Measurements from ENCODE around the gene FBN1.

The FBN1 gene

DNA sequence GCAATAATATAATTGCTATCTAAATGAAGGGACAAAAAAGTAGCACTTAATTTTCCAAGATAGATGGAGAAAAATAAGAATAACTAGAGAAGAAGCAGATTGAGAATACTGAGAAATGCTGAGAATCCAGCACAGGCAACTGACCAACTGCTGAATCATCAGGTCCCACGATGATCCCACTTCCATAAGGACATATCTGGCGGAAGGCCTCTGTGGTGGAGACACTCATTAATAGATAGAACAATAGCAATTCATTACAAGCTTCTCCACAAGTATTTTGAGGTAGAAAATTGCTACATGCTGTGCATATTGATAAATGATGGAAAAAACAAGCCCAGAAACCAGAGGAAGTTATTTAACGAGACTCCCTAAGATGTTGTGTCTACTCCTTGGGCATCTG lies 208.3 kb downstream of the FBN1 start:
- H3K9me3 Mint-ChIP-seq = no peaks in the 10 kb centered on the region
- DNase-seq = no peak
- H3K27ac Mint-ChIP-seq = no peak overlapping the region
- peaks cover 4% of the 10 kb centered on the region for H3K4me1 Mint-ChIP-seq (ENCODE audit: low read depth)
- no peak overlapping the region for H3K4me3 Mint-ChIP-seq
- H3K36me3 Mint-ChIP-seq (ENCODE audit: low read depth) = no peaks in the 10 kb centered on the region
- no peaks in the 10 kb centered on the region for H3K27me3 Mint-ChIP-seq

DNA sequence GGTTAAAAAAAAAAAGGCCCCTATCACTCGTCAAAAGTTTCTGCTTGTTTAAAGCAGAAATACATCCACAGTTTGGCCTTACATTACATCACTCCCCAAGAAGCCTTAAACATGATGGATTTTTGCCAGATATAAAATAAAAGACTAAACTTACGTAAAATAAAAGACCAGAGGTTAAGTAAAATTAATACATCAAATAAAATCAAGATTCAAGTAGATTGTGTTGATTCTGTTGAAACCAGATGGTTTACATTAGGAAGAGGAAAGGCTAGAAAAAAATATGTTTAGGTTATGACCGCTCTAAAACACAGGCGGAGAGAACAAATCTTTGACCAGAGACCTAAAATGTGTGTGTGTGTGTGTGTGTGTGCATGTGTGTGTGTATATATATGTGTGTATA lies 210.2 kb downstream of the FBN1 start:
- no peak for DNase-seq
- Mint-ChIP-seq H3K9me3 (no peaks in the 10 kb centered on the region), H3K4me3 (no peak overlapping the region), H3K36me3 (ENCODE audit: low read depth) (no peaks in the 10 kb centered on the region), H3K27ac (no peak overlapping the region), H3K27me3 (no peaks in the 10 kb centered on the region), H3K4me1 (ENCODE audit: low read depth) (peaks cover 4% of the 10 kb centered on the region)

DNA sequence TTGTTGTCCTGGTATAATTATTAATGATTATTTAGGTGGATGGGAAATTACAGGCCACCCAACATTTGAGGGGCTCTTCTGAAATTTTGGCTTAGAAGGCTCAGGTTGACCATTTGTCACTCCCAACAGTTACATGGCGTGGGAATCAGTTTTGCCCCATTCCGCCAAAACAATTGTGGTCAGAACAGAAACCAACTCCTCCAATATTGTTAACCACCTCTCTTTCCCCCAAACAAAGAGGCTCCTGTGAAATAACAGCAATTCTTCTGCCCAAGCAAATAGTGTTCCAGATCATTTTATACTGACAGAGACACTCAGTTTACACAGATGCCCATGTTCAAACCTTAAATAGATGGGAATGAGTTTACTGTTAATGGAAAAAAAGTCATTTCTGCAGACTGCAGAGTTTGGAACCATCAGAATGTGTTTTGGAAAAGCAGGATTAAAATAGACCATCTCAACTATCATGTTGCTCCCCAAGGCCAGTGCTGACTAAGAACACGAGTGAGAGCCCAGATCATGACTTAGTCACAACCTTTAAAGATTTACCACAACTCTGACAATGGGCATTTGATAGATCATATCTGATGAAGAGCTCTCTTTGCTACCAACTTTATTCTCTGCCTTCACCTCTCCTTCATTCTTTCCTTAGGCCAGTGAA lies 212.2 kb downstream of the FBN1 start:
- Mint-ChIP-seq H3K4me1 (ENCODE audit: low read depth) (peaks cover 4% of the 10 kb centered on the region), H3K4me3 (no peak overlapping the region), H3K27ac (no peak overlapping the region), H3K36me3 (ENCODE audit: low read depth) (no peaks in the 10 kb centered on the region), H3K27me3 (no peaks in the 10 kb centered on the region), H3K9me3 (no peaks in the 10 kb centered on the region)
- DNase-seq = no peak

DNA sequence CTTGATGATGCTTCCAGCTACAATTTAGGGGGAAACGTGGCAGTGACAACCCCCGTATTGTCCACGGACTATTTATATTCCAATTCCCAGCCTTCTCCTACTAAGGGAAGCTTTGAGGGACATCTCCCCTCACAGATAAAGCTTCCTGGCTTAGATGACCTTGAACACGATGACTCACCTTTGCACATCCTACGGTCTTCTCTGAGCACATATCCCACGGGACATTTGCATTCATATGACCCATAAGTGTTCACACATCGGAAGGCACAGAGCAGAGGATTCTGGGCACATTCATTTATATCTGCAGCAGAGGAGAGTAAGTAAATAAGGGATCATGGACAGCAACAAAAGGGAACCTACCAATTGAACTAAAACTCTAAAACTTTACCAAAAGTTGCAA lies 212.8 kb downstream of the FBN1 start:
- Mint-ChIP-seq H3K4me3 (no peak overlapping the region), H3K4me1 (ENCODE audit: low read depth) (peaks cover 4% of the 10 kb centered on the region), H3K27me3 (peaks cover 2% of the 10 kb centered on the region), H3K9me3 (no peaks in the 10 kb centered on the region), H3K36me3 (ENCODE audit: low read depth) (no peaks in the 10 kb centered on the region), H3K27ac (no peak overlapping the region)
- DNase-seq = no peak

DNA sequence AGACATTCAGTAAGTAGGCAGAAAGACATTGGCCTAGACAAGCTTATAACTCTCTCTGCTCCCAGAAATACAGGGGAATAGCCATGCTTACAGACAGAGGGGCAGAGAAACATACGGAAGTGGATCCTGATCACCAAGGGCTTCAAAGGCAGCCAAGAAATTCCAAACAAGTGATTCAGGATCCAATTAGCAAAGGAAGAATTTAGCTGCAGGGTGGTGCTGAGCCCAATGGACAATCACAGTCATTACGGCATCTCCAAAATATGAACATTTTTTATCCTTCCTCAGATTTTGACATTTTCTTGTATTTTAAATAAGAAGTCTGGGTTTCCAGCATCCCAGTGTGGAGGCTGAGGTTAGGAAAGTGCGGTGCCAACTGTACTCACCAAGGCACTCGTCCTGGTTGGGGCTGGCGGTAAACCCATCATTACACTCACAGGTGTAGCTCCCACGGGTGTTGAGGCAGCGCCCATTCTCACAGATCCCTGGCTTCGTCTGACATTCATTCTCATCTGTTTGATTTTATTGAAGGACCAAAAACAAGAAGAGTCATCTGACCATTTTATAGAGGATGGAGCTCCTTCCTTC lies 217.5 kb downstream of the FBN1 start:
- H3K36me3 Mint-ChIP-seq (ENCODE audit: low read depth) = no peaks in the 10 kb centered on the region
- DNase-seq = no peak
- H3K27me3 Mint-ChIP-seq = peaks cover 11% of the 10 kb centered on the region
- no peak overlapping the region for H3K27ac Mint-ChIP-seq
- no peaks in the 10 kb centered on the region for H3K9me3 Mint-ChIP-seq
- H3K4me3 Mint-ChIP-seq = no peak overlapping the region
- no peaks in the 10 kb centered on the region for H3K4me1 Mint-ChIP-seq (ENCODE audit: low read depth)

DNA sequence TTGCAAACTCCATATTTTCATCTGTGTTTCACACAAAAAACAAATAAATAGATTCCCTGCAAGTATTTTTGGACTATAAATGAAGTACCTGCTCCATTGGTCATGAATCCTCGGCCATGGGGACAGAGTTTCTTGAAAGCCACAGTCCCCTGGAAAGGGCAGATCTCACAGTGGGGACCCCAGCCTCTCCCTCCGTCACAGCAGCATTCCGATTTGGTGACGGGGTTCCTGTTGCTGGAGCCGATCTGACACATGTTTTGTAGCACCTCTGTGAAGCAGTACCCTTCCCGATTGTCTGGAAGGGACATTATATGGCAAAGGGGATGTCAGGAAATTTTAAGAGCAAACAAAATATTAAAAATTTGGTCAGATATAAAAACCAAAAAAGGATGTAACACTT lies 218.0 kb downstream of the FBN1 start:
- Mint-ChIP-seq H3K4me1 (ENCODE audit: low read depth) (no peaks in the 10 kb centered on the region), H3K4me3 (no peak overlapping the region), H3K27ac (no peak overlapping the region), H3K9me3 (no peaks in the 10 kb centered on the region), H3K36me3 (ENCODE audit: low read depth) (no peaks in the 10 kb centered on the region), H3K27me3 (peaks cover 11% of the 10 kb centered on the region)
- no peak for DNase-seq

GRCh38 chr15:48426941-48427340 lies 218.6 kb downstream of the FBN1 start:
- Mint-ChIP-seq H3K4me3 (no peak overlapping the region), H3K27ac (no peak overlapping the region), H3K9me3 (no peaks in the 10 kb centered on the region), H3K4me1 (ENCODE audit: low read depth) (no peaks in the 10 kb centered on the region), H3K36me3 (ENCODE audit: low read depth) (no peaks in the 10 kb centered on the region), H3K27me3 (peaks cover 11% of the 10 kb centered on the region)
- no peak for DNase-seq

DNA sequence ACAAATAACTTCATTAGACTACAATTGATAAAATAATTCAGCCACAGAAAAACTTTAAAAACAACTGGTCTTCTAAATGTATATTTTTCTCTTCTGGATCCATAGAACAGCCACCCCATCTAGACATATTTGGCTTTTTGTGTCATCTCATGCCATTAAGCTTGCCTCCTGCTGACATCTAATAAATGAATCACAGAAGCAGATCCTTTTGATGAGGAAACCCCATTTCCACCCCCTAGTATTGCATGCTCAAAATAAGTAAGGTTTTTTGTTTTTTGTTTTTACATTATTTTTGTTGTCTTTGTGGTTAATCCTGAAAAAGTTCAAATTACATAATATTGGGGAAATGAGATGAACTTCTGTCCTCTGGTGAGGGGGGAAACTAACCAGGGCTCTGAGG lies 219.5 kb downstream of the FBN1 start:
- Mint-ChIP-seq H3K4me1 (ENCODE audit: low read depth) (no peaks in the 10 kb centered on the region), H3K36me3 (ENCODE audit: low read depth) (no peaks in the 10 kb centered on the region), H3K9me3 (no peaks in the 10 kb centered on the region), H3K27me3 (peaks cover 11% of the 10 kb centered on the region), H3K27ac (no peak overlapping the region), H3K4me3 (no peak overlapping the region)
- no peak for DNase-seq

- H3K9me3 Mint-ChIP-seq = no peaks in the 10 kb centered on the region
Observed at GRCh38 chr15:48425051-48425450, 220.5 kb downstream of the FBN1 start.

GRCh38 chr15:48423896-48424475 lies 221.5 kb downstream of the FBN1 start:
- no peaks in the 10 kb centered on the region for H3K9me3 Mint-ChIP-seq
- H3K27ac Mint-ChIP-seq = no peak overlapping the region
- H3K36me3 Mint-ChIP-seq (ENCODE audit: low read depth) = no peaks in the 10 kb centered on the region
- H3K4me1 Mint-ChIP-seq (ENCODE audit: low read depth) = no peaks in the 10 kb centered on the region
- H3K27me3 Mint-ChIP-seq = peaks cover 16% of the 10 kb centered on the region
- DNase-seq = no peak
- no peak overlapping the region for H3K4me3 Mint-ChIP-seq

More at GRCh38 chr15:48425051-48425450, 220.5 kb downstream of the FBN1 start:
- Mint-ChIP-seq H3K36me3 (ENCODE audit: low read depth) (no peaks in the 10 kb centered on the region), H3K4me3 (no peak overlapping the region), H3K4me1 (ENCODE audit: low read depth) (no peaks in the 10 kb centered on the region), H3K27me3 (peaks cover 11% of the 10 kb centered on the region), H3K27ac (no peak overlapping the region)
- DNase-seq = no peak

DNA sequence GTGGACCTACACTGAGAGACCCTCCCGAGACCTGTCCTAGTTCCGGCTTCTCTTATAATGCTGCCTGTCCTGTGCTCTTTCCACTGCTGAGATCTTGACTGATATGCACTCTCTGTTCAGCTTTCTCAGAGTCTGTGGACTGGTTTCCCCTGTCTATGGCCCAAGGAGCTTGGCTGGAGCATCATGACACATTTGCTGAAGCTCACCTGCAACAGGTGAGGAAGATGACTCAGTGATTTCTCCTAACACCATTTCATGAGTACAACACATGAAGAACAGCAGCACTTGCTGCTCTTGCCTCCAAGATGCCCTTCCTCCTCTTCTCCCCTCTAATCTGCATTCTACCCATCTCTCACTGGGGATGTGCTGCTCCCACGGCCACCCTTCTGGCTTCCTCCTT lies 222.2 kb downstream of the FBN1 start:
- no peak for DNase-seq
- Mint-ChIP-seq H3K27ac (no peak overlapping the region), H3K27me3 (peaks cover 17% of the 10 kb centered on the region), H3K4me3 (no peak overlapping the region), H3K4me1 (ENCODE audit: low read depth) (no peaks in the 10 kb centered on the region), H3K36me3 (ENCODE audit: low read depth) (no peaks in the 10 kb centered on the region), H3K9me3 (no peaks in the 10 kb centered on the region)

DNA sequence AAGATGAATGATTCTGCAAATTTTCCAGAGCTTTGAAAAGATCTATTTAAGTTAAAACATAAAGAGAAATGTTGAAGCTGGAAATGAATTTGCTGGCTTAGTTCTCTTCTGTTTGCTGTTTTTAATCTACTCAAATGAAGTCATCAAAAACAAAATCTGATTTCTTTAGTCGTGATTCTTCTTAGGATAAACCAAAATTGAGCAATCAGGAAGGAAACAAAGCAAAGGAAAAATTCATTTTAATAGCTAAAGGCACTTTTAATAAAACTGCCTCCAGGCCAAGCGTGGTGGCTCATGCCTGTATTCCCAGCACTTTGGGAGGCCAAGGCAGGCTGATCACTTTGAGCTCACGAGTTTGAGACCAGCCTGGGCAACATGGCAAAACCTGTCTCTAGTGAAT lies 223.1 kb downstream of the FBN1 start:
- Mint-ChIP-seq H3K27me3 (peaks cover 13% of the 10 kb centered on the region), H3K36me3 (ENCODE audit: low read depth) (no peaks in the 10 kb centered on the region), H3K4me3 (no peak overlapping the region), H3K9me3 (no peaks in the 10 kb centered on the region), H3K4me1 (ENCODE audit: low read depth) (no peaks in the 10 kb centered on the region), H3K27ac (no peak overlapping the region)
- no peak for DNase-seq

- no peaks in the 10 kb centered on the region for H3K4me1 Mint-ChIP-seq (ENCODE audit: low read depth)
- no peak overlapping the region for H3K27ac Mint-ChIP-seq
- DNase-seq = no peak
- peaks cover 6% of the 10 kb centered on the region for H3K27me3 Mint-ChIP-seq
- H3K9me3 Mint-ChIP-seq = no peaks in the 10 kb centered on the region
- H3K4me3 Mint-ChIP-seq = no peak overlapping the region
- no peaks in the 10 kb centered on the region for H3K36me3 Mint-ChIP-seq (ENCODE audit: low read depth)
Observed at GRCh38 chr15:48421362-48421761, 224.1 kb downstream of the FBN1 start.

GRCh38 chr15:48419896-48420295 lies 225.6 kb downstream of the FBN1 start:
- H3K27me3 Mint-ChIP-seq = peaks cover 6% of the 10 kb centered on the region
- H3K36me3 Mint-ChIP-seq (ENCODE audit: low read depth) = no peaks in the 10 kb centered on the region
- no peaks in the 10 kb centered on the region for H3K4me1 Mint-ChIP-seq (ENCODE audit: low read depth)
- H3K27ac Mint-ChIP-seq = no peak overlapping the region
- H3K9me3 Mint-ChIP-seq = no peaks in the 10 kb centered on the region
- DNase-seq = no peak
- no peak overlapping the region for H3K4me3 Mint-ChIP-seq

DNA sequence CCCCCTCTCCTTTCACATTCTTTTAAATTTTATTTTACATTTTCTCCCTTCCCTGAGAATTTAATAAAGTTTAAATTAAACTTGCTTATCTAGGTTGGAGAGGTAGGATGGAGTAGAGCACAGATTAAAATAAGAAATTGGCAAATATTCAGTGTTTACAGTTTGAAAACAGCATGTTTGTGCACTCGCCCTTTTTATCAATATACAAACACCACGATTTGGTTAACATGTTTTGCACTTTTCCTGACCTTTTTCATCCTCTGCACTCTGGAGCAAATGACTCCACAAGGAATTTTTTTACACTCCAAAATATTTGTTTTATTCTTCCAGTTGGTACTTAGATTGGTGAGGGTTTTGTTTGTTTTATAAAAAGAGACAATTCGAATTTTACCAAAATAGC lies 227.2 kb downstream of the FBN1 start:
- Mint-ChIP-seq H3K9me3 (no peaks in the 10 kb centered on the region), H3K27me3 (peaks cover 6% of the 10 kb centered on the region), H3K36me3 (ENCODE audit: low read depth) (no peaks in the 10 kb centered on the region), H3K4me1 (ENCODE audit: low read depth) (no peaks in the 10 kb centered on the region), H3K27ac (no peak overlapping the region), H3K4me3 (no peak overlapping the region)
- no peak for DNase-seq
